ENCODE data around the gene GLI2. TPM values are rescaled to one million over a fixed set of nuclear protein-coding genes. Genes with fewer than 3 reads are reported as not detected.

Gene GLI2
- total RNA-seq, 4 donors from 2014 or later = 7.5 to 14.9 (median 8.7) TPM

DNA sequence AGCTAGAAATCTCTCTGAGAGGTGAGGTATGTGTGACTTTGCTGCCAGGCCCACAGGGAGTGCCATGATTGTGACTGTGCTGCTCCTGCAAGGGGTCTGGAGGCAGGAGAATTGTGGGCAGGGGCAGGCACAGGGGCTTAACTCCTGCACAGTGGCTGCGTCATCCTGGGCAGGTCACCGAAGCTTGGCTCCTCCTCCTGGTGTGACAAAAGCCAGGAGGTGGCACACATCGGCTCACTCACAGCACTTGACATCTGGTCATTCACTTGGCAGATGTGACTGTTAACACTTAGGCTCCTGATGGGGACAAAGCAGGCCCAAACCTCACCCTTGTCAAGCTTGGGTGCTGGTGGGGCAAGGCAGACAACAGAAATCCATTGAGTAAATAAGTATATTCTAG is 36.4 kb upstream of the GLI2 start:
- TF ChIP-seq POLR2A (IDR thresholded peaks at IDR 0.05) = no peak
- TF ChIP-seq EP300 (IDR thresholded peaks at IDR 0.05) = no peak
- TF ChIP-seq, protein P1, sequence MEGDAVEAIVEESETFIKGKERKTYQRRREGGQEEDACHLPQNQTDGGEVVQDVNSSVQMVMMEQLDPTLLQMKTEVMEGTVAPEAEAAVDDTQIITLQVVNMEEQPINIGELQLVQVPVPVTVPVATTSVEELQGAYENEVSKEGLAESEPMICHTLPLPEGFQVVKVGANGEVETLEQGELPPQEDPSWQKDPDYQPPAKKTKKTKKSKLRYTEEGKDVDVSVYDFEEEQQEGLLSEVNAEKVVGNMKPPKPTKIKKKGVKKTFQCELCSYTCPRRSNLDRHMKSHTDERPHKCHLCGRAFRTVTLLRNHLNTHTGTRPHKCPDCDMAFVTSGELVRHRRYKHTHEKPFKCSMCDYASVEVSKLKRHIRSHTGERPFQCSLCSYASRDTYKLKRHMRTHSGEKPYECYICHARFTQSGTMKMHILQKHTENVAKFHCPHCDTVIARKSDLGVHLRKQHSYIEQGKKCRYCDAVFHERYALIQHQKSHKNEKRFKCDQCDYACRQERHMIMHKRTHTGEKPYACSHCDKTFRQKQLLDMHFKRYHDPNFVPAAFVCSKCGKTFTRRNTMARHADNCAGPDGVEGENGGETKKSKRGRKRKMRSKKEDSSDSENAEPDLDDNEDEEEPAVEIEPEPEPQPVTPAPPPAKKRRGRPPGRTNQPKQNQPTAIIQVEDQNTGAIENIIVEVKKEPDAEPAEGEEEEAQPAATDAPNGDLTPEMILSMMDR (IDR thresholded peaks at IDR 0.05) = no peak
- Histone ChIP-seq H3K9me3 (no peaks in the 10 kb centered on the region), H3K27me3 (peaks cover 0 to 14% of the 10 kb centered on the region in 2 donors), H3K4me1 (peaks cover 0 to 8% (median 0%) of the 10 kb centered on the region in 4 donors), H3K27ac (no peak overlapping the region), H3K36me3 (no peaks in the 10 kb centered on the region), H3K4me3 (no peak overlapping the region)
- DNase-seq (ENCODE audit: low spot score in 2 of 2) = no peak
- WGBS, 2 donors = 48 to 54% methylated on average over 3 of the region's 3 CpGs

DNA sequence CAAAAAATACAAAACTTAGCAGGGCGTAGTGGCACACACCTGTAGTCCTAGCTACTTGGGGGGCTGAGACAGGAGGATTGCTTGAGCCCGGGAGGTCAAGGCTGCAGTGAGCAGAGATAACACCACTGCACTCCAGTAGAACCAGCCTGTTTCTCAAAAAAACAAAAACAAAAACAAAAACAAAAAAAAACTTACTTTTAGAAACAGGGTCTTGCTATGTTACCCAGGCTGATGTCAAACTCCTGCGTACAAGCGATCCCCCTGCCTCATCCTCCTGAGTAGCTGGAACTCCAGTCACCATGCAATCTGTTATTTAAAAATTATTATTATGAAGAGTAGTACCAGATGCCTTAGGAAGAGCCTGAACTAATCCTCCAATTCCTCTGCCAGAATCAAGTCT is 35.0 kb upstream of the GLI2 start:
- WGBS, 2 donors = 81 to 93% methylated on average over 4 of the region's 4 CpGs

DNA sequence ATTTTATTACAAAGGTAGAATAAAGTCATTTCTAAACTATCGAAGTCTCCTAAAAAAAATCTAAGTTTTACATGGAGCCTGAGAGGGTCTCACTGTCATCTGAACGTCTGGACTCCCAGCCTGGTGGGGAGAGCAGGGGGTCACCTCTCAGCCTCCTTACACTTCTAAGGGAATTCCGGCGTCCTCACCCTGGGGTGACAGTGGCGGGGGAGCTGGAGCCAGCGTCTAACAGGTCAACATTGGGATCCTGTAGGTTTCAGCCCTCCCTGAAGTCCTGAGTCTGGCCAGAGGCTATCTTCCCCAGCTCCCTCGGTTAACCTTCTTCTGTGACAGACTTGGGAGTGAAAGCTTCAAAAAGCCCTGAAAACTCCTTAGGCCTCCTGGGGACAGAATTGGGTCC is 34.6 kb upstream of the GLI2 start:
- H3K4me1 ChIP-seq = no peaks in the 10 kb centered on the region
- WGBS, 2 donors = 71 to 72% methylated on average over 7 of the region's 7 CpGs
- H3K4me3 ChIP-seq = no peak overlapping the region
- H3K27ac ChIP-seq = no peak overlapping the region
- TF ChIP-seq POLR2A (IDR thresholded peaks at IDR 0.05) (no peak), EP300 (IDR thresholded peaks at IDR 0.05) (no peak)
- TF ChIP-seq, protein P1 (IDR thresholded peaks at IDR 0.05) = no peak
- H3K27me3 ChIP-seq = no peaks in the 10 kb centered on the region
- no peaks in the 10 kb centered on the region for H3K9me3 ChIP-seq
- DNase-seq (ENCODE audit: low spot score in 2 of 2) = no peak
- no peaks in the 10 kb centered on the region for H3K36me3 ChIP-seq

More for the DNA sequence above, 35.0 kb upstream of the GLI2 start:
- H3K27me3 ChIP-seq = peaks cover 0 to 4% of the 10 kb centered on the region in 2 donors
- H3K4me1 ChIP-seq = peaks cover 0 to 4% (median 0%) of the 10 kb centered on the region in 4 donors
- TF ChIP-seq POLR2A (IDR thresholded peaks at IDR 0.05) = no peak
- TF ChIP-seq, protein P1 (IDR thresholded peaks at IDR 0.05) = no peak
- TF ChIP-seq EP300 (IDR thresholded peaks at IDR 0.05) = no peak
- H3K36me3 ChIP-seq = no peaks in the 10 kb centered on the region
- no peak overlapping the region for H3K4me3 ChIP-seq
- H3K27ac ChIP-seq = no peak overlapping the region
- no peak for DNase-seq (ENCODE audit: low spot score in 2 of 2)
- H3K9me3 ChIP-seq = no peaks in the 10 kb centered on the region

DNA sequence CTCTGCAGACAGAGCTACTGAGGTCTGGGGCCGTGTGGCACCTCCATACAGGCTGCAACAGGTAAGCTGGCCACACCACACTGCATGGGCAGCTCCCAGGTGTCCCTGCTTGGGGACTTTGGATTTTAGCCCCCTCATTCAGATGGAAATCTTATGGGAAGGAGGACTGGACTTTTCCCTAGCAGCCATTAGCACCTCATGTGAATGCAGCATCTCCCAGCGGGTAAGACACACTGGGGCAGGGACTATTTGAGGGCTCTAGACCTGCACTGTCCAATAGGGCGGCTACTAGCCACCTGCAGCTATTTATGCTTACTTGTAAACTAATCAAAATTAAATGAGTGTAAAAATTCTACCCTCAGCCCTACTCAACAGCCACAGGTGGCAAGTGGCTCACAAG is 34.2 kb upstream of the GLI2 start:
- Histone ChIP-seq H3K4me3 (no peak overlapping the region), H3K36me3 (no peaks in the 10 kb centered on the region), H3K27me3 (no peaks in the 10 kb centered on the region), H3K4me1 (no peaks in the 10 kb centered on the region), H3K27ac (no peak overlapping the region), H3K9me3 (no peaks in the 10 kb centered on the region)
- TF ChIP-seq, protein P1 (IDR thresholded peaks at IDR 0.05) = no peak
- TF ChIP-seq EP300 (IDR thresholded peaks at IDR 0.05) (no peak), POLR2A (IDR thresholded peaks at IDR 0.05) (no peak)
- WGBS, 2 donors = 65 to 72% methylated on average over 3 of the region's 3 CpGs
- no peak for DNase-seq (ENCODE audit: low spot score in 2 of 2)

DNA sequence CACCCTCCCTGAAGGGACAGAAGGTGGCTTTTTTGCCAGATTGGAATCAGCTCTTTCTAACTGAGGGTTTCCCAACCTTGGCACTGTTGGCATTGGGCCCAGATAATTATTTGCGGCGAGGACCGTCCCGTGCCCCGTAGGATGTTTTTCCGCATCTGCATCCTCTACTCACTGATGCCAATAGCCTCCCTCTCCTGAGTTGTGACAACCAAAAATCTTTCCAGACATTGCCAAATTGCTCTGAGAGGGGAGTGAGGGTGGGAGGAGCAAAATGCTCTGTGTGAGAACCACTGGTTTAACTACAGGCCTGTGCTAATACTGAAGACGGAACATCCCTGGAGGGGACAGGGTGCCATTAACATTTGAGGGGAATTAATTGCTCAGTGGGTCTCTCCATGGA is 33.6 kb upstream of the GLI2 start:
- Histone ChIP-seq H3K4me1 (no peaks in the 10 kb centered on the region), H3K4me3 (no peak overlapping the region), H3K27ac (no peak overlapping the region), H3K9me3 (no peaks in the 10 kb centered on the region), H3K27me3 (no peaks in the 10 kb centered on the region), H3K36me3 (no peaks in the 10 kb centered on the region)
- no peak for DNase-seq (ENCODE audit: low spot score in 2 of 2)
- 53 to 62% methylated on average over 7 of the region's 7 CpGs for WGBS, 2 donors
- TF ChIP-seq EP300 (IDR thresholded peaks at IDR 0.05) = no peak
- TF ChIP-seq, protein P1 (IDR thresholded peaks at IDR 0.05) = no peak
